Endothelial cell of umbilical vein (primary cell): ENCODE results near the gene EPS8. TPM values are rescaled to one million over a fixed set of nuclear protein-coding genes. Genes with fewer than 3 reads are reported as not detected.
A peak's percentile ranks its signal among the peaks of the same experiment; 100 is the strongest.

Source experiments
- BruUV-seq: library from RNA; stranded (reverse); fragments of 400-500 nt; replicated peaks from 2 replicates; lab custom pipeline; 2021; lab: Mats Ljungman, UMichigan
- CTCF ChIA-PET: fragments of 300-600, 350-600 bp; sonication (Branson Sonifier 250); formaldehyde crosslinking; loops from one replicate; lab custom pipeline; 2021; ENCODE audit warnings: antibody characterized with exemption, inconsistent platforms; lab: Charles Lee
- POLR2A ChIA-PET: fragments of 300-600, 350-600 bp; sonication (Branson Sonifier 250); formaldehyde crosslinking; loops from one replicate; lab custom pipeline; 2021; ENCODE audit warnings: antibody characterized with exemption, inconsistent platforms; lab: Charles Lee
- DNase-seq: peaks from one replicate; pipeline ENCODE4 v3.0.0-alpha.2; 2011; ENCODE audit warnings: low read depth, low spot score
- FAIRE-seq: peaks from 2 replicates; lab custom pipeline; 2011; peaks lifted over from hg19 to GRCh38; lab: Jason Lieb, UNC
- H2AFZ ChIP-seq: 2 replicates; pipeline ENCODE4 v1.6.0; 2012; ENCODE audit warnings: low read depth, low read length, control low read depth, inconsistent platforms
- H3K27ac ChIP-seq: 2 replicates; pipeline ENCODE4 v1.5.1; 2011; ENCODE audit warnings: low read depth, mild to moderate bottlenecking, control low read depth, low read length, moderate library complexity; ENCODE audit not compliant: insufficient read depth
- H3K27me3 ChIP-seq, 2 experiments: 2 replicates each; pipeline versions ENCODE4 v1.6.0 to v1.6.1; 2011; ENCODE audit warnings: low read length in 2 of 2, mixed read lengths in 1 of 2; ENCODE audit not compliant: control insufficient read depth in 2 of 2, insufficient read depth in 2 of 2
- H3K36me3 ChIP-seq, 2 experiments: 2 replicates in 1 of 2; 3 replicates in 1 of 2; pipeline ENCODE4 v1.5.1; 2011; ENCODE audit warnings: low read length in 2 of 2, mild to moderate bottlenecking in 1 of 2, moderate library complexity in 1 of 2; ENCODE audit not compliant: control insufficient read depth in 2 of 2, insufficient read depth in 2 of 2; ENCODE audit errors: extremely low read depth in 1 of 2
- H3K4me1 ChIP-seq: 3 replicates; pipeline ENCODE4 v1.5.1; 2011; ENCODE audit warnings: mild to moderate bottlenecking, low read length; ENCODE audit not compliant: control insufficient read depth, insufficient read depth; ENCODE audit errors: extremely low read depth
- H3K4me2 ChIP-seq: 2 replicates; pipeline ENCODE4 v1.6.1; 2011; ENCODE audit warnings: low read length, control low read depth, mixed read lengths; ENCODE audit not compliant: insufficient read depth
- H3K4me3 ChIP-seq, 3 experiments: fragments of 200-600 bp in 1 of 3; sonication (generic), shearing (Covaris generic) in 1 of 3; replicated peaks in 1 of 3; 2 replicates each; pipeline ENCODE4 v1.5.1; 2011 to 2016; ENCODE audit warnings: control low read depth in 3 of 3, low read length in 3 of 3, mild to moderate bottlenecking in 2 of 3, inconsistent platforms in 1 of 3, low read depth in 1 of 3, moderate library complexity in 1 of 3; ENCODE audit not compliant: insufficient read depth in 1 of 3
- H3K79me2 ChIP-seq: 2 replicates; pipeline ENCODE4 v1.6.0; 2012; ENCODE audit warnings: low read length, inconsistent platforms; ENCODE audit not compliant: control insufficient read depth, insufficient read depth
- H3K9ac ChIP-seq: replicated peaks from 2 replicates; pipeline ENCODE3; 2011; ENCODE audit warnings: low read length, control low read depth; ENCODE audit not compliant: insufficient read depth; ENCODE audit errors: extremely low read depth
- H3K9me1 ChIP-seq: replicated peaks from 3 replicates; pipeline ENCODE4 v1.6.0; 2011; ENCODE audit warnings: mild to moderate bottlenecking, low read length; ENCODE audit not compliant: control insufficient read depth, insufficient read depth; ENCODE audit errors: extremely low read depth
- H3K9me3 ChIP-seq: replicated peaks from 2 replicates; pipeline ENCODE4 v1.5.1; 2012; ENCODE audit warnings: low read length, inconsistent platforms; ENCODE audit not compliant: control insufficient read depth, insufficient read depth
- H4K20me1 ChIP-seq: replicated peaks from 2 replicates; pipeline ENCODE3; 2011; ENCODE audit warnings: mild to moderate bottlenecking, low read length; ENCODE audit not compliant: control insufficient read depth, insufficient read depth; ENCODE audit errors: extremely low read depth
- CTCF ChIP-seq, 2 donors: IDR thresholded peaks; 1 replicate in 1 of 2; 2 replicates in 1 of 2; pipeline ENCODE4 v1.5.1; 2011; ENCODE audit warnings: low read length in 2 of 2, mild to moderate bottlenecking in 2 of 2, moderate library complexity in 2 of 2, control low read depth in 1 of 2, inconsistent platforms in 1 of 2, low read depth in 1 of 2; ENCODE audit not compliant: insufficient read depth in 1 of 2; ENCODE audit errors: extremely low read depth in 1 of 2
- FOS ChIP-seq: IDR thresholded peaks from 2 replicates; pipeline ENCODE4 v1.6.1; 2011; ENCODE audit warnings: mild to moderate bottlenecking, low read length, moderate library complexity, borderline replicate concordance; ENCODE audit not compliant: insufficient read depth
- JUN ChIP-seq: IDR thresholded peaks from 2 replicates; pipeline ENCODE4 v1.6.1; 2011; ENCODE audit warnings: borderline replicate concordance, low read depth; ENCODE audit not compliant: insufficient read length, insufficient read depth
- MAX ChIP-seq: IDR thresholded peaks from 2 replicates; pipeline ENCODE4 v1.6.1; 2011; ENCODE audit not compliant: insufficient read depth, insufficient read length
- MYC ChIP-seq: IDR thresholded peaks from one replicate; pipeline ENCODE4 v1.6.1; 2011; ENCODE audit warnings: mild to moderate bottlenecking, low read depth, low read length
- POLR2A ChIP-seq: IDR thresholded peaks from 2 replicates; pipeline ENCODE4 v1.6.1; 2012; ENCODE audit warnings: low read depth, mild to moderate bottlenecking, control low read depth, low read length
- POLR2AphosphoS5 ChIP-seq: IDR thresholded peaks from 2 replicates; pipeline ENCODE4 v1.6.1; 2012; ENCODE audit warnings: low read depth, mild to moderate bottlenecking, control low read depth, low read length, moderate library complexity; ENCODE audit not compliant: insufficient read depth
- dilution Hi-C: fragments of 300-500 bp; cut with MboI; formaldehyde crosslinking; loops from one replicate; pipeline ENCODE4 v1.15.0; 2019; ENCODE audit warnings: low sequenced_read_pairs; ENCODE audit not compliant: extremely low pct_ligation_motif_present
- intact Hi-C: fragments of 100-400 bp; cut with micrococcal nuclease; formaldehyde crosslinking; loops from one replicate; pipeline ENCODE4 v1.10.0; 2022
- polyA plus RNA-seq, 4 experiments: library from polyadenylated mRNA; depleted of rRNA in 3 of 4; stranded (reverse) in 3 of 4; unstranded in 1 of 4; fragments of >200 nt; gene quantifications; 2 replicates each; pipeline versions ENCODE4 v1.2.1 to v1.2.3, GENCODE V29; 2011 to 2012; ENCODE audit warnings: missing spikeins in 1 of 4
- total RNA-seq: library from RNA; stranded (reverse); gene quantifications from 2 replicates; pipeline ENCODE4 v1.2.3, GENCODE V29; 2021

Gene EPS8
- total and polyA plus RNA-seq, 2 donors (not counting 3 experiments of a cell fraction or from before 2014, with no cell fraction given): 8.4 to 11.9 TPM

- H3K4me1 ChIP-seq: peaks cover 36% of the 10 kb centered on the region
- peak overlapping the region; percentile 76 for H2AFZ ChIP-seq
- ChIA-PET CTCF (no interaction called here), POLR2A (no interaction called here)
- no peaks in the 10 kb centered on the region for H3K9me1 ChIP-seq
- H3K4me2 ChIP-seq: peak overlapping the region; percentile 96
- H3K4me3 ChIP-seq: peak overlapping the region in 1 of 3 experiments; percentile 12
- no peaks in the 10 kb centered on the region for H3K79me2 ChIP-seq
- FAIRE-seq (no peak), DNase-seq (no peak)
- TF ChIP-seq CTCF (IDR thresholded peaks at IDR 0.05; ENCODE audit: extremely low read depth in 1 of 2, insufficient read depth in 1 of 2, low read depth in 1 of 2, low read length in 2 of 2) (no peak), POLR2AphosphoS5 (no peak), MAX (no peak), POLR2A (no peak), JUN (no peak), MYC (no peak), FOS (no peak)
- peak overlapping the region; percentile 68 for H3K9ac ChIP-seq
- no peaks in the 10 kb centered on the region for H4K20me1 ChIP-seq
- H3K27me3 ChIP-seq: no peaks in the 10 kb centered on the region
- H3K36me3 ChIP-seq: no peaks in the 10 kb centered on the region
- intact Hi-C loops: loop anchor here (5.0 kb wide), 1 partner anchor 180 kb away; the partner anchor contains the start of gene STRAP
- peak overlapping the region; percentile 90 for H3K27ac ChIP-seq
- no peaks in the 10 kb centered on the region for H3K9me3 ChIP-seq
- BruUV-seq: no TSS peak
- dilution Hi-C loops: no loop called here
These were observed 86.9 kb downstream of the EPS8 start for GRCh38 chr12:15702276-15702675.
